WI38 (cell line): ENCODE data around the gene RANBP3.

ENCODE experiments used
- H3K4me3 ChIP-seq: 2 replicates; pipeline ENCODE4 v1.5.1; 2011; ENCODE audit warnings: low read depth, mild to moderate bottlenecking, control low read depth, low read length
- TF ChIP-seq, protein P1 (sequence below): IDR thresholded peaks from 2 replicates; pipeline ENCODE4 v1.5.1; 2012; ENCODE audit warnings: low read depth, mild to moderate bottlenecking, control low read depth, low read length

Gene RANBP3

DNA sequence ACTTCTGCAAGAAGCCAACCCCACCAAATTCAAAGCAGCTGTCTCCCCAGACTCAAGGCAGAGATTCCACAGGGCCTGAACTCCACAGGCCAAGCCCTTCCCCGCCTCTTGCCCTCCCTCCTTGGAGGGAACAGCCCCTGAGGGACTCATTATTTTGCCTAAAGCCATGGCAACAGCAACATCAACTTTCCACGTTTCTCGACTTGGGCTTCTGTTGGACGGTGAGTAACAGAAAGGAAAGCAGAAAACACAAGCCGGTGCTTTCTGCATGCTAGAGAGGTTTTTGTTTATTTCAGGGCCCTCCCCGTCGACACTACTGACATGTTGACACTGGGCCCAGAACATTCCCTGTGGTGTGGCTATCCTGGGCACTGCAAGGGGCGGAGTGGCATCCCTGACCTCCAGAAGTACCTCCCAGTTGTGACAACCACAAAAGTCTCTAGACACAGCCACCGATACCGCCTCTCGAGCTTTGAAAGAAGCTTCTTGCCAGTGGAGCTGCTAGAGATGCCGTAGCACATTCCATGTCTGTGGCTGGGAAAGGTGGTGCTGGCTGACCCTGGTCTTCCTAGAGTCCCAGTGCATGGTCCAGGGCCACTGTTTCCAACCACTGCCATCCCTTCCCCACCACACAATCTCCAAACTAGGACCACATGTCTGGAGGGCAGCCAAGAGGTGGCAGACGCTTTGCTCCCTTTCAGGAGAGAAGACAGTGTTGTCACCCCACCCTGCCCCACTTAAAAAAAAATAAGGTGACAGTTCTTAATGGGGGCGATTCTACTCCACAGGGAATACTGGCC is 51.1 kb downstream of the RANBP3 start:
- H3K4me3 ChIP-seq, result no peak overlapping the region
- TF ChIP-seq, protein P1, sequence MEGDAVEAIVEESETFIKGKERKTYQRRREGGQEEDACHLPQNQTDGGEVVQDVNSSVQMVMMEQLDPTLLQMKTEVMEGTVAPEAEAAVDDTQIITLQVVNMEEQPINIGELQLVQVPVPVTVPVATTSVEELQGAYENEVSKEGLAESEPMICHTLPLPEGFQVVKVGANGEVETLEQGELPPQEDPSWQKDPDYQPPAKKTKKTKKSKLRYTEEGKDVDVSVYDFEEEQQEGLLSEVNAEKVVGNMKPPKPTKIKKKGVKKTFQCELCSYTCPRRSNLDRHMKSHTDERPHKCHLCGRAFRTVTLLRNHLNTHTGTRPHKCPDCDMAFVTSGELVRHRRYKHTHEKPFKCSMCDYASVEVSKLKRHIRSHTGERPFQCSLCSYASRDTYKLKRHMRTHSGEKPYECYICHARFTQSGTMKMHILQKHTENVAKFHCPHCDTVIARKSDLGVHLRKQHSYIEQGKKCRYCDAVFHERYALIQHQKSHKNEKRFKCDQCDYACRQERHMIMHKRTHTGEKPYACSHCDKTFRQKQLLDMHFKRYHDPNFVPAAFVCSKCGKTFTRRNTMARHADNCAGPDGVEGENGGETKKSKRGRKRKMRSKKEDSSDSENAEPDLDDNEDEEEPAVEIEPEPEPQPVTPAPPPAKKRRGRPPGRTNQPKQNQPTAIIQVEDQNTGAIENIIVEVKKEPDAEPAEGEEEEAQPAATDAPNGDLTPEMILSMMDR, result no peak

DNA sequence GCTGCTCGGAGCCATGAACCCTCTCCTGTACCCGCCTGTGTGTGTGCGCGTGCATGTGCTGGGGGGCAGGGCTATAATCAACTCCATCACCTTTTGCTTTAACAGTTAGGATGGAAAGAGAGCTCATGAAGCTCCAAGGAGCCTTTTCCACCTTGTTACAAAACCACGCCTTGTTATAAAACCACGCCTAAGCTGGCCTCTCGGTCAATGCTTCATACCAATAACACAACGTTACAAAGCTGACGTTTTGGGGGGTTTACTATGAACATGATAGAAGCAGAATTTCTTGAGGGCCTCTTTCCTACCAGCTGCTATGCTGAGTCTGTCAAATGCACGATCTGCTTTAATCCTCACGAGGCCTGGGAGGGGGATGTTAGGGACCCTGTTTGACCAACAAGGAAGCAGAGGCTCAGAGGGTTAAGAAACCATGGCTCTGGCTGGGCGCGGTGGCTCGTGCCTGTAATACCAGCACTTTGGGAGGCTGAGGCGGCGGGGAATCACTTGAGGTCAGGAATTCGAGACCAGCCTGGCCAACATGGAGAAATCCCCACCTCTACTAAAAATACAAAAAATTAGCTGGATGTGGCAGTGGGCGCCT is 52.0 kb downstream of the RANBP3 start:
- TF ChIP-seq, protein P1, result no peak
- H3K4me3 ChIP-seq, result no peak overlapping the region

DNA sequence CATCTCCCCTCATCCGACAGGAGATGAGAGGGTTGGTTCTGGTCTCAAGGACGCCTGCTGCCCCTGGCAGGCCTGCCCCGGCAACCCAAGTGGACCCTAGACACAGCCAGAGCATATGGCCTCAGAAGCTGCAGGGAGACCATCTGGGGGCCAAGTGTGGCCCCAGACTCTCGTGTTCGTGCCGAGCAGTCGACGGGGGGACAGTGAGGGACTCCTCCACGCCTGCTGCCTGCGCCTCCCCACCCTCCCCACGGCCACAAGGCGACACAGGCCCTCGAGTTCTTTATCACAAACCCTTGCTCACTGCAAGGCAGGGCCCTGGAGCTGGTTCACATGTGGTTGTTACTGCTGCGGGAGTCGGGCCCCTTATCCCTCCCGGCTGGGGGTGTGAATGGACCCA is 54.6 kb downstream of the RANBP3 start:
- TF ChIP-seq, protein P1, result no peak
- H3K4me3 ChIP-seq, result no peak overlapping the region

DNA sequence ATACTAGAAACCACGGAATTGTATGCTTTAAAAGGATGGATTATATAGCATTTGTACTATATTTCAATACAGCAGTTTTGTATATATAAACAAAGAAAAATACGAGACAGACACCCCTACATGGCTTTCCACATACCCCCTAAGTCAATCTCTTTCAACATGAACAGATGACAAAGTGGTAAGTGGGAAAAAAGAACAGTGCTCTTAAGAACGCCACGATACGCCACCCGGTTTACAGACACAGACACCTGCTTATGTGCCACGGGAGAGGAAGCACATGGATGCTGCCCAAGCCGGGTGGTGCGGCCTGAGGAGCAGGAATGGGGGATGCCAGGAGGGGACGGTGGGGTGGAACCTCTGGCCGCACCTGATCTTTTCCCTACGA is 55.8 kb downstream of the RANBP3 start:
- TF ChIP-seq, protein P1, result no peak
- H3K4me3 ChIP-seq, result no peak overlapping the region

DNA sequence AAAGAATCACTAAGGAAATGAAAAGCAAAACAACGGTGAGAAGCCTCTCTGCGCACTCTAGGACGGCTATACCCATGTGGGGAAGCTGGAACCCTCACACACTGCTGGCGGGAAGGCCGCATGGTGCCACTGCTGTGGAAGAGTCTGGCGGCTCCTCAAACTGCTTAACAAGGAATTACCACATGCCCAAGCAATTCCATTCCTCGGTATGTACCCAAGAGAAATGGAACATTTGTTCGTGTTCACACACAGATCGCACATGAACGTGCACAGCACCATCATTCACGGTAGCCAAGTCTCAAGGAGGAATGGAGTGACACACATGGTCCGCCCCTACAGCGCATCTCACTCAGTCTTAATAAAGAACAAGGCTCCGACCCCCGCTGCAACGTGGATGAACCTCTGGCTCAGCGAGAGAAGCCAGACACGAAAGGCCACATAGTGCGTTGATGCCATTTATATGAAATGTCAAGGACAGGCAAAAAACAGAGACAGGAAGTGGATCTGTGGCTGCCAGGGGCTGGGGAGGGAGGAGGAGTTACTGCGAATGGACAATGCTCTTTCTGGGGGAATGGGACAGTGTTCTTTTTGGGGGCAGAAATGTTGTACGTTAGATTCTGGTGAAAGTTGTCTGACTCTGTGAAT is 56.3 kb downstream of the RANBP3 start:
- H3K4me3 ChIP-seq, result no peak overlapping the region
- TF ChIP-seq, protein P1, result no peak

DNA sequence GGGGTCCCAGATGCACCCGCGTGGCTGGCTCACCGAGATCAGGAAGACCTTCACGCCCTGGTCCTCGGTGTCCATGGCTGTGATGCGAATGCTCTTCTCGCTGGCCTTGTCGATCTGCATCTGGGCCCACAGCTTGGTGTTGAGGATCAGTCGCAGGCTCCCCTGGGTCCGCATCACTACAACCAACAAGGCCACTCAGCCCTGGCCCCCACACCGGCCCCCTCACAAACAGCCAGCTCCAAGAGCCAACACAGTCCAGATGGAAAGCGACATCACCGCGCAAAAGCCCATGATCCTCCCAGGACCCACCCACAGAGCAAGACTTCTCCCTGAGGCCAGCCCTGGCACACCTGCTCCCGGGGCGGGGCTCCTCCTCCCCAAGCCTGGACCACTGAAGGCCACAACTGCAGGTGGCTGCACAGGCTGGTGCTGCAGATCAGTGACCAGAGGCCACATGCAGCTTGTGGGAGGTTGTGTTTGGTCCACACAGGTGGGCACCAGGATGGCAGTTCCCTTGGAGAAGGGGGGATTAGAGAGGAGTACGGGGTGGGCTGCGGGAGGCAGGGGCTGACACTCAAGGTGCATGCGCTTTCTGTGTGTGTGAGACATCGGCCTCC is 59.4 kb downstream of the RANBP3 start:
- TF ChIP-seq, protein P1, result no peak
- H3K4me3 ChIP-seq, result no peak overlapping the region
